Prostate gland (tissue), 2 donors: ENCODE results near the gene SAMSN1. TPM values are rescaled to one million over a fixed set of nuclear protein-coding genes. Genes with fewer than 3 reads are reported as not detected.

Experiments used
- DNase-seq: peaks from one replicate; pipeline ENCODE4 v3.0.0-alpha.2; 2019; ENCODE audit warnings: low spot score
- H3K27ac ChIP-seq, 2 donors: fragments of 200-600 bp; sonication (generic); 2 replicates each; pipeline ENCODE4 v1.5.1; 2017 to 2019
- H3K27me3 ChIP-seq: fragments of 200-600 bp; sonication (generic); replicated peaks from 2 replicates; pipeline ENCODE4 v1.5.1; 2019; ENCODE audit not compliant: insufficient read depth
- H3K36me3 ChIP-seq, 2 donors: fragments of 200-600 bp; sonication (generic); 1 replicate in 1 of 2; 2 replicates in 1 of 2; pipeline versions ENCODE4 v1.5.1 to v1.8.1; 2017 to 2019
- H3K4me1 ChIP-seq: fragments of 200-600 bp; sonication (generic); replicated peaks from 2 replicates; pipeline ENCODE4 v1.5.1; 2019
- H3K4me3 ChIP-seq, 2 donors: fragments of 200-600 bp; sonication (generic); 2 replicates each; pipeline ENCODE4 v1.5.1; 2017 to 2019
- H3K9me3 ChIP-seq: fragments of 200-600 bp; sonication (generic); 2 replicates; pipeline ENCODE4 v1.5.1; 2017
- POLR2A ChIP-seq: fragments of 450-650 bp; IDR thresholded peaks from one replicate; pipeline ENCODE4 v1.6.1; 2016; ENCODE audit warnings: antibody characterized with exemption, mild to moderate bottlenecking
- POLR2AphosphoS5 ChIP-seq: sonication (generic); formaldehyde crosslinking; IDR thresholded peaks from one replicate; pipeline ENCODE4 v1.6.1; 2017; ENCODE audit warnings: antibody characterized with exemption
- WGBS: methylation state at CpG from one replicate; pipeline ENCODE4 v1.1.5; 2018; 5-methylcytosine and 5-hydroxymethylcytosine counted together
- intact Hi-C: fragments of 100-400 bp; cut with DNase I; formaldehyde crosslinking; loops from one replicate; pipeline ENCODE4 v1.14.2; 2022
- total RNA-seq, 2 donors: library from RNA; depleted of rRNA; stranded (reverse); fragments of >200 nt; gene quantifications; one replicate each; pipeline ENCODE4 v1.1.0, GENCODE V29; 2016
- TF ChIP-seq, protein P1 (sequence below), 4 experiments: fragments of 200-600 bp in 2 of 4; fragments of 450-650 bp in 2 of 4; sonication (generic) in 2 of 4; IDR thresholded peaks; 1 replicate in 3 of 4; 2 replicates in 1 of 4; pipeline ENCODE4 v1.5.1; 2016 to 2019; ENCODE audit warnings: antibody characterized with exemption in 4 of 4, mild to moderate bottlenecking in 2 of 4, moderate library complexity in 2 of 4

SAMSN1 gene
- total RNA-seq, 2 donors from 2014 or later = 1.1 TPM

DNA sequence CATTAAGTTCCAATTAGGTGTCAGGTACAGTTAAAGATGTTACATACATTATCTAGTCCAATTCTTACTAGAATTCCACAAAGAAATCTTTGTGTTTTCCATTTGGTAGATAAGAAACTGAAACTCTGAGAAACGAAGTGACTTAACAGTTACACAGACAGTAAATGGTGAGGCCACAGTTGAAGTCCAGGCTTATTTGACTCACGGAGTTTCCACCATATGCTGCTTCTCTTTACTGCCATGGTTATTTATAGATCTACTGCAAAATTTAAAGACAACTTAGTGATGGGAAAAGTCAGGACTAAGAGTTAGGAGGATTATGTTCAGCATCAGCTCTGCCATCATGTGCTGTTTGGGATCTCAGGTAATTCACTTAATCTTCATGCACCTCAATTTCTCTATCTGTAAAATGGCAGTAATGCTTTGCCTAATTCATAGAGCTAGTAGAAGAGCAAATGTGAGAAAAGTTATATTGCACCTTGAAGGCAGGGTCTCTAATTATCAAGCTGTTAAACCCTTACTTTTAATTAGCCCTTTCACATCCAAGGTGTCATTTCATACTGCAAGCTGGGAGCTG, 26.2 kb upstream of the SAMSN1 start:
- H3K9me3 ChIP-seq = no peaks in the 10 kb centered on the region
- no peaks in the 10 kb centered on the region for H3K27me3 ChIP-seq
- no peak for DNase-seq
- H3K27ac ChIP-seq = no peak overlapping the region
- no peak overlapping the region for H3K4me3 ChIP-seq
- intact Hi-C loops = no loop called here
- 34% methylated on average over 2 of the region's 2 CpGs for WGBS
- TF ChIP-seq POLR2AphosphoS5 (no peak), POLR2A (no peak)
- TF ChIP-seq, protein P1, sequence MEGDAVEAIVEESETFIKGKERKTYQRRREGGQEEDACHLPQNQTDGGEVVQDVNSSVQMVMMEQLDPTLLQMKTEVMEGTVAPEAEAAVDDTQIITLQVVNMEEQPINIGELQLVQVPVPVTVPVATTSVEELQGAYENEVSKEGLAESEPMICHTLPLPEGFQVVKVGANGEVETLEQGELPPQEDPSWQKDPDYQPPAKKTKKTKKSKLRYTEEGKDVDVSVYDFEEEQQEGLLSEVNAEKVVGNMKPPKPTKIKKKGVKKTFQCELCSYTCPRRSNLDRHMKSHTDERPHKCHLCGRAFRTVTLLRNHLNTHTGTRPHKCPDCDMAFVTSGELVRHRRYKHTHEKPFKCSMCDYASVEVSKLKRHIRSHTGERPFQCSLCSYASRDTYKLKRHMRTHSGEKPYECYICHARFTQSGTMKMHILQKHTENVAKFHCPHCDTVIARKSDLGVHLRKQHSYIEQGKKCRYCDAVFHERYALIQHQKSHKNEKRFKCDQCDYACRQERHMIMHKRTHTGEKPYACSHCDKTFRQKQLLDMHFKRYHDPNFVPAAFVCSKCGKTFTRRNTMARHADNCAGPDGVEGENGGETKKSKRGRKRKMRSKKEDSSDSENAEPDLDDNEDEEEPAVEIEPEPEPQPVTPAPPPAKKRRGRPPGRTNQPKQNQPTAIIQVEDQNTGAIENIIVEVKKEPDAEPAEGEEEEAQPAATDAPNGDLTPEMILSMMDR (IDR thresholded peaks at IDR 0.05) = no peak
- H3K4me1 ChIP-seq = no peaks in the 10 kb centered on the region
- no peaks in the 10 kb centered on the region for H3K36me3 ChIP-seq

DNA sequence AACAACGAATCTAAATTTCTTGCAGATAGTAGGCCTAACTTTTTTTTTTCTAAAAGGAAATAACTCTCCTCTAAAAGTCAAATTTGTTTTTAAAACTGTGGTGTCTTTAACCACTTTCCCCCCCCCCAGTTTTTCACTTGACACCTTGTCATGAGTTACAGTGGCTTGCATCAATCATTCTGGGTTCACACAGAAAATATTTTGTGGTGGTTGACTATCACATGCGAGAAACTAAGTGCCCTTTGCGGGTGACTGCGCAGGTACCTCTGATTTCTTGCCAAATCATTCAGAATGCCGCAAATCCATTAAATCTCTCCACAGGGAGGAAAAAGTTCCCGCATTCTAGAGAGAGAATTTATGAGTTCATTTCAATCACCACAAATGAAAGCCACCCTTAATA, 23.8 kb upstream of the SAMSN1 start:
- no peaks in the 10 kb centered on the region for H3K36me3 ChIP-seq
- no peak overlapping the region for H3K27ac ChIP-seq
- no peak overlapping the region for H3K4me3 ChIP-seq
- H3K27me3 ChIP-seq = no peaks in the 10 kb centered on the region
- intact Hi-C loops = no loop called here
- TF ChIP-seq POLR2A (no peak), POLR2AphosphoS5 (no peak)
- TF ChIP-seq, protein P1 (IDR thresholded peaks at IDR 0.05) = no peak
- WGBS = 90% methylated on average over 6 of the region's 6 CpGs
- DNase-seq = no peak
- no peaks in the 10 kb centered on the region for H3K9me3 ChIP-seq
- H3K4me1 ChIP-seq = no peaks in the 10 kb centered on the region

DNA sequence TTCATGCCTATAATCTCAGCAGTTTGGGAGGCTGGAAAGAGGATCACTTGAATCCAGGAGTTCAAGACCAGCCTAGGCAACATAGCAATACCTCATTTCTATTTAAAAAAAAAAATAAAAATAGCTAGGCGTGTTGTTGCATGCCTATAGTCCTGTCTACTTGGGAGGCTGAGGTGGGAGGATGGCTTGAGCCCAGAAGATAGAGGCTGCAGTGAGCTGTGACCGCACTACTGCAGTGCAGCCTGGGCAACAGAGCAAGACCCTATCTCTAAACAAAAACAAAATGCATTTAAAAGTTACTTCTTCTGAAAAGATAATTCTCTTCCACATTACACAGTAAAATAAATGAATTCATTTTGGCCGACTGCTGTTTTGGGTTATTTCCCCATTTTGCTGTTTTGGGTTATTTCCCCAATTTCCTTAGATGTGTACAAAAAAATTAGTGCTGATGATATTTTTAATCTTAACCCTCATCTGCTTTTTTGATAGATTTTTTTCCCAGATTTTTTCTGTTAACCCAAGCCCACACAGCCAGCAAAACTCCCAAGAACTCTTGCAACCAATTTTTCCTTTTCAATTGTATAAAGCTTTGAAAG, 23.0 kb upstream of the SAMSN1 start:
- Histone ChIP-seq H3K4me1 (no peaks in the 10 kb centered on the region), H3K36me3 (no peaks in the 10 kb centered on the region), H3K4me3 (no peak overlapping the region), H3K27me3 (no peaks in the 10 kb centered on the region), H3K9me3 (no peaks in the 10 kb centered on the region), H3K27ac (no peak overlapping the region)
- no peak for DNase-seq
- 59% methylated on average over 3 of the region's 3 CpGs for WGBS
- no peak for TF ChIP-seq POLR2AphosphoS5
- no peak for TF ChIP-seq POLR2A
- TF ChIP-seq, protein P1 (IDR thresholded peaks at IDR 0.05) = no peak
- intact Hi-C loops = no loop called here

DNA sequence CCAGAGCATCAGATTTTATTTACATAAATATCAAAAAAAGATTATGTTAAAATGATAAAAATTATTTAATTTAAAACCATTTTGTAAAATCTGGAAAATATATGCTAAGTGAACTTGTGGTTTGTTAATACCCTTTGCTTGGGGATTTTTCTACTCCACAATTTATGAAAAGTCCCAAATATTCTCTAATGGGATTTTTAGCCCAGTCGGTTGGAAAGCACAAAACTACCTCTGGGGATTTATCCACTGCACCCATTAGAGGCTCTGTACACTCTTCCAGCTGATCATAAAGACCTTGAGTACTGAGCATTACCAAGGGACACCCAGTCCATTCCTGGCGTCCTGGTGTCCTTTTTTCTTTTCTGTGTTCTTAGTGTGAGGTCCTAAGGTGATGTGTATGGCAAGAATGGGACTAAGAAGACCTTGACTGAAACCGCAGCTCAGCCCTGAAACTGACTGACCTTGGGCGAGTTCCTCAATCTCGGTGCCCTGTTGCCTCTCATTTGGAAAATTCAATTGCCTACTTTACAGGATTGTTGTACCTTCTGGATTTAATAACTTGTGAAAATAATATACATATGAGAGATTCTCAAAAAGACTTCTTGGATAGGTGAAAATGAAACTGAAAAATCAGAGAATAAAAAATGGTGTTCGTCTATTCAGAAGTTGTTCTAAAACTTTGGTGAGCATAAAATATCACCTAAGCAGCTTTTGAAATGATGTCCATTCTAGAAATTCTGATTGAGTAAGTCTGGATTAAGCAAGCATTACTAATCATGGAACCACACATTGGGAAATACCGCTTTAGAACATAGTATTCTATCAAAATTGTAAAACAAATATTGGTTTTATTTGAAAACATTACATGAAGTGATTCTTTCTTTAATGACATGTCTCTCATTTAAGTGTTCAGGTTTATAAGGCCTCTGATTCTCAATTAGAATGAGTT, 21.5 kb upstream of the SAMSN1 start:
- Histone ChIP-seq H3K4me1 (no peaks in the 10 kb centered on the region), H3K27ac (no peak overlapping the region), H3K27me3 (no peaks in the 10 kb centered on the region), H3K4me3 (no peak overlapping the region), H3K9me3 (no peaks in the 10 kb centered on the region), H3K36me3 (no peaks in the 10 kb centered on the region)
- WGBS = 77% methylated on average over 7 of the region's 7 CpGs
- intact Hi-C loops = no loop called here
- no peak for DNase-seq
- TF ChIP-seq POLR2A (no peak), POLR2AphosphoS5 (no peak)

DNA sequence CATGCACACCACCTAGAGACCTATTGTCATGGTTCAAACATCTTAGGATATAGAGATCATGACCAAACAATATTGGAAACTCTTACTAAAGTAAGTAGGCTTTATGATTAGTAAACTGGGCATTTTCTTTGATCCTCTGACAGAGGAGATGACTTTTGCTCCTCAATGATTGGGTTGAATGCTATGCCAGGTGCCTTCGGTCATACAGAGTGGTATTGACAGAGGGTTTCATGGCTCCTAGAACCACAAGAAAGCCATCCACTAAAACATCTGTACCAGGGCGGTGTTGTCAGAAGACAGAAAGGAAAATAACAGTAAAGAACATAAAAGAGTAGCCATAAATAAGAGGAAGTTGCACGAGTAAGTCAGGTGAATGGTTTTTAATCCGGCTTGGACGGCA, 20.8 kb upstream of the SAMSN1 start:
- no peak overlapping the region for H3K27ac ChIP-seq
- 73% methylated on average over 5 of the region's 5 CpGs for WGBS
- DNase-seq = no peak
- no peaks in the 10 kb centered on the region for H3K9me3 ChIP-seq
- H3K4me1 ChIP-seq = no peaks in the 10 kb centered on the region
- H3K27me3 ChIP-seq = no peaks in the 10 kb centered on the region
- no peaks in the 10 kb centered on the region for H3K36me3 ChIP-seq
- intact Hi-C loops = no loop called here
- H3K4me3 ChIP-seq = no peak overlapping the region
- TF ChIP-seq, protein P1 (IDR thresholded peaks at IDR 0.05) = no peak
- TF ChIP-seq POLR2AphosphoS5 (no peak), POLR2A (no peak)
